GM19324 (cell line): ENCODE measurements around the gene HECTD2.
"Not testable (repeated sequence)": the region's sequence is repeated elsewhere in the genome, so short reads cannot be mapped to it uniquely, and the experiment has no call there.

Experiments used
- ATAC-seq: cut with Tn5 transposase; IDR thresholded peaks from one replicate; pipeline ENCODE4 v1.9.1; 2021; ENCODE audit warnings: mild to moderate bottlenecking, moderate library complexity; ENCODE audit not compliant: unreplicated experiment, low FRiP score

The HECTD2 gene

GRCh38 chr10:91409869-91410637, at the start of gene HECTD2:
Gene HECTD2, plus strand, starts transcription at chr10:91410344. Its CDS starts 95 bp downstream, at chr10:91410439.
- ATAC-seq, result peak; percentile 93

- ATAC-seq, result no peak
These were observed 49.7 kb upstream of the HECTD2 start for GRCh38 chr10:91360461-91360860.

GRCh38 chr10:91365519-91365918, 44.6 kb upstream of the HECTD2 start:
- ATAC-seq, result not testable (repeated sequence)

GRCh38 chr10:91366704-91367103, 43.4 kb upstream of the HECTD2 start:
- ATAC-seq, result no peak

- ATAC-seq, result no peak
These were observed 43.0 kb upstream of the HECTD2 start for GRCh38 chr10:91367127-91367531.

- no peak for ATAC-seq
These were observed 42.6 kb upstream of the HECTD2 start for GRCh38 chr10:91367558-91367957.

- not testable (repeated sequence) for ATAC-seq
These were observed 40.1 kb upstream of the HECTD2 start for GRCh38 chr10:91369978-91370589.

GRCh38 chr10:91374052-91374451, 36.1 kb upstream of the HECTD2 start:
- ATAC-seq, result no peak

GRCh38 chr10:91378061-91378460, 32.1 kb upstream of the HECTD2 start:
- ATAC-seq, result no peak

- no peak for ATAC-seq
These were observed 29.3 kb upstream of the HECTD2 start for GRCh38 chr10:91380873-91381256.

- no peak for ATAC-seq
These were observed 28.8 kb upstream of the HECTD2 start for GRCh38 chr10:91381257-91381891.

- ATAC-seq, result no peak
These were observed 24.6 kb upstream of the HECTD2 start for GRCh38 chr10:91385306-91386085.

- no peak for ATAC-seq
These were observed 20.3 kb upstream of the HECTD2 start for GRCh38 chr10:91389636-91390512.

- not testable (repeated sequence) for ATAC-seq
These were observed 19.7 kb upstream of the HECTD2 start for GRCh38 chr10:91390513-91390825.

- ATAC-seq, result no peak
These were observed 18.2 kb upstream of the HECTD2 start for GRCh38 chr10:91391920-91392319.

GRCh38 chr10:91406322-91406721, 3.8 kb upstream of the HECTD2 start:
- ATAC-seq, result no peak

- ATAC-seq, result peak; percentile 28
These were observed 875 bp upstream of the HECTD2 start for GRCh38 chr10:91409069-91409868.

GRCh38 chr10:91410638-91411371, 661 bp downstream of the HECTD2 start:
- ATAC-seq, result no peak

- no peak for ATAC-seq
These were observed 1.5 kb downstream of the HECTD2 start for GRCh38 chr10:91411621-91412020.
